Uterus (tissue), 4 donors: Measurements from ENCODE around the gene GNAT2. TPM values are rescaled to one million over a fixed set of nuclear protein-coding genes. Genes with fewer than 3 reads are reported as not detected.

Source experiments
- DNase-seq, 2 donors: peaks; one replicate each; pipeline ENCODE4 v3.0.0-alpha.2; 2019 to 2020
- H3K27ac ChIP-seq, 2 donors: fragments of 200-600 bp; sonication (generic); 1 replicate in 1 of 2; 2 replicates in 1 of 2; pipeline ENCODE4 v1.5.1; 2016 to 2018
- H3K27me3 ChIP-seq, 2 donors: fragments of 200-600 bp; sonication (generic); one replicate each; pipeline ENCODE4 v1.5.1; 2018 to 2019; ENCODE audit warnings: control low read depth in 1 of 2
- H3K36me3 ChIP-seq, 2 donors: fragments of 200-600 bp; sonication (generic); one replicate each; pipeline ENCODE4 v1.5.1; 2019; ENCODE audit warnings: control low read depth in 1 of 2
- H3K4me1 ChIP-seq, 2 donors: fragments of 200-600 bp; sonication (generic); one replicate each; pipeline ENCODE4 v1.5.1; 2018 to 2019; ENCODE audit warnings: control low read depth in 1 of 2
- H3K4me3 ChIP-seq, 2 donors: fragments of 200-600 bp; sonication (generic); 1 replicate in 1 of 2; 2 replicates in 1 of 2; pipeline ENCODE4 v1.5.1; 2018 to 2019; ENCODE audit warnings: mild to moderate bottlenecking in 1 of 2
- H3K9me3 ChIP-seq, 2 donors: fragments of 200-600 bp; sonication (generic); one replicate each; pipeline ENCODE4 v1.5.1; 2019; ENCODE audit warnings: control low read depth in 1 of 2
- POLR2A ChIP-seq, 2 donors: fragments of 450-650 bp; IDR thresholded peaks; one replicate each; pipeline ENCODE4 v1.6.1; 2016; ENCODE audit warnings: antibody characterized with exemption in 2 of 2, mild to moderate bottlenecking in 1 of 2, moderate library complexity in 1 of 2
- intact Hi-C: fragments of 100-400 bp; cut with DNase I; formaldehyde crosslinking; loops from one replicate; pipeline ENCODE4 v1.15.1; 2023; ENCODE audit warnings: low total_unique reads
- total RNA-seq, 4 donors: library from RNA; depleted of rRNA in 3 of 4; stranded (reverse); fragments of >200 nt in 3 of 4; gene quantifications; one replicate each; pipeline versions ENCODE4 v1.1.0 to v1.2.4, GENCODE V29; 2014 to 2023
- TF ChIP-seq, protein P1 (sequence below), 4 experiments: fragments of 200-600 bp in 2 of 4; fragments of 450-650 bp in 2 of 4; sonication (generic) in 2 of 4; IDR thresholded peaks; one replicate each; pipeline ENCODE4 v1.5.1; 2016 to 2019; ENCODE audit warnings: antibody characterized with exemption in 4 of 4, mild to moderate bottlenecking in 2 of 4, moderate library complexity in 1 of 4
- donor health status: DM: yes; HTN: yes; CAD: no.

Gene GNAT2
- total RNA-seq, 4 donors from 2014 or later = not detected

DNA sequence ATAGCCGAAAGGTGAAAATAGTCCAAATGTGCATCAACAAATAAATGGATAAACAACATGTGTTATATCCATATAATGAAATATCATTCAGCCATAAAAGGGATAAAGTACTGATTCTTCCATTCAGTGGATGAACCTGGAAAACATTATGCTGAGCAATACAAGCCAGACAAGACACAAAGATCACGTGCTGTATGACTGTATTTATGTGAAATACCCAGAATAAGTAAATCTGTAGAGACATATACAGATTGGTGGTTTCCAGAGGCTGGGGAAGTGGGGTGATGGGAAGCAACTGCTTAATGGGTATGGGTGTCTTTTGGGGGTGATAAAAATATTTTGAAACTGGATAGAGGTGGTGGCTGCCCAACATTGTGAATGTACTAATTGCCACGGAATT is 23.2 kb upstream of the GNAT2 start:
- DNase-seq = no peak
- no peak overlapping the region for H3K4me3 ChIP-seq
- H3K9me3 ChIP-seq = no peaks in the 10 kb centered on the region
- no peak overlapping the region for H3K27ac ChIP-seq
- no peaks in the 10 kb centered on the region for H3K27me3 ChIP-seq
- TF ChIP-seq, protein P1, sequence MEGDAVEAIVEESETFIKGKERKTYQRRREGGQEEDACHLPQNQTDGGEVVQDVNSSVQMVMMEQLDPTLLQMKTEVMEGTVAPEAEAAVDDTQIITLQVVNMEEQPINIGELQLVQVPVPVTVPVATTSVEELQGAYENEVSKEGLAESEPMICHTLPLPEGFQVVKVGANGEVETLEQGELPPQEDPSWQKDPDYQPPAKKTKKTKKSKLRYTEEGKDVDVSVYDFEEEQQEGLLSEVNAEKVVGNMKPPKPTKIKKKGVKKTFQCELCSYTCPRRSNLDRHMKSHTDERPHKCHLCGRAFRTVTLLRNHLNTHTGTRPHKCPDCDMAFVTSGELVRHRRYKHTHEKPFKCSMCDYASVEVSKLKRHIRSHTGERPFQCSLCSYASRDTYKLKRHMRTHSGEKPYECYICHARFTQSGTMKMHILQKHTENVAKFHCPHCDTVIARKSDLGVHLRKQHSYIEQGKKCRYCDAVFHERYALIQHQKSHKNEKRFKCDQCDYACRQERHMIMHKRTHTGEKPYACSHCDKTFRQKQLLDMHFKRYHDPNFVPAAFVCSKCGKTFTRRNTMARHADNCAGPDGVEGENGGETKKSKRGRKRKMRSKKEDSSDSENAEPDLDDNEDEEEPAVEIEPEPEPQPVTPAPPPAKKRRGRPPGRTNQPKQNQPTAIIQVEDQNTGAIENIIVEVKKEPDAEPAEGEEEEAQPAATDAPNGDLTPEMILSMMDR (IDR thresholded peaks at IDR 0.05) = no peak
- TF ChIP-seq POLR2A (IDR thresholded peaks at IDR 0.05) = no peak
- intact Hi-C loops = loop anchor here (5.0 kb wide), 1 partner anchor 130 kb away; no protein-coding TSS in a partner anchor
- no peaks in the 10 kb centered on the region for H3K4me1 ChIP-seq
- no peaks in the 10 kb centered on the region for H3K36me3 ChIP-seq

DNA sequence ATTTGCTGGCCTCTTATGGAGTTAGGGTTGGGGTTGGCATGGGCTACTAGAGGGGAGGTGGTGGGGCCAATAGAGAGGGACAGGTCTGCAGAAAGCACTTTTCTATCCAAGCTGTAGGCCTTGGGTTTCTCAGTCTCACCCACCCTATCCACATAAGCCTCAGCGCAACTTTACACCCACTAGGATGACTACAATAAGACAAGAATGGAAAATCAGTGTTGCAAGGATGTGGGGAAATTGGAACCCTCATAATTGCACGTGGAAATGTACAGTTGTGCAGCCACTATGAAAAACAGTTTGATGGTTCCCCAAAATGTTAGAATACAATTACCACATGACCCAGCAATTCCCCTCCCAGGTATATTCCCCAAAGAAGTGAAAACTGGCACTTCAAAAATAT is 22.4 kb upstream of the GNAT2 start:
- DNase-seq = no peak
- TF ChIP-seq POLR2A (IDR thresholded peaks at IDR 0.05) = no peak
- TF ChIP-seq, protein P1 (IDR thresholded peaks at IDR 0.05) = no peak
- H3K27me3 ChIP-seq = no peaks in the 10 kb centered on the region
- H3K4me3 ChIP-seq = no peak overlapping the region
- H3K27ac ChIP-seq = no peak overlapping the region
- H3K9me3 ChIP-seq = no peaks in the 10 kb centered on the region
- intact Hi-C loops = loop anchor here (5.0 kb wide), 1 partner anchor 130 kb away; no protein-coding TSS in a partner anchor
- no peaks in the 10 kb centered on the region for H3K4me1 ChIP-seq
- no peaks in the 10 kb centered on the region for H3K36me3 ChIP-seq

DNA sequence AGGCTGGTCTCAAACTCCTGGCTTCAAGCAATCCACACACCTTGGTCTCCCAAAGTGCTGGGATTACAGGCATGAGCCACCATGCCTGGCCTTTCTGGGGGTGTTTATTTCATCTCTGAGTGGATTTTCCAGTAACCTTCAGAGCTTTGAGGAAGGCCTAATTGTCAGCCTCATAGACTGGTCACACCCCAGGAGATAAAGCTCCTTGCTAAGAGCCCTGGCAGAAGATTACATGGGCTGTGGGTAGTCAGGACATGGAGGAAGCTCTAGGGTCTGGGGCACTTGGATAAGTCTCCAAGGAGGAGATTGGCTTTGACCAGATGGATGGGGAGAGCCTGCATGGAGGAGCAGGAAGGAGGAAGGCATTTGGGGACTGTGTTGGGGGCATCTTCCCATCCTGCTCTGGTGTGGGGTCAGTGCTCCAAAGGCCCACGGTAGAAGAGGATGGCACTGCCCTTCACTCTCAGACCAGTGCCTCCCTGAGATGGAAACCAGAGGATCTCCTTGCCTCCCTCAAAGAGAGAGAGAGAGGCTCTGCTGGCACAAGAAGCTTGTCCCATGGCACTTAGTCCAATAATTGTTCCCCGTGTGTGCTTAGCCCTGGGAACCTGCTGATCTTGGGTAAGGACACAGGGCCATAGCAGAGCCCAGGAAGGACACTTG is 21.8 kb upstream of the GNAT2 start:
- no peak for TF ChIP-seq POLR2A (IDR thresholded peaks at IDR 0.05)
- TF ChIP-seq, protein P1 (IDR thresholded peaks at IDR 0.05) = no peak

DNA sequence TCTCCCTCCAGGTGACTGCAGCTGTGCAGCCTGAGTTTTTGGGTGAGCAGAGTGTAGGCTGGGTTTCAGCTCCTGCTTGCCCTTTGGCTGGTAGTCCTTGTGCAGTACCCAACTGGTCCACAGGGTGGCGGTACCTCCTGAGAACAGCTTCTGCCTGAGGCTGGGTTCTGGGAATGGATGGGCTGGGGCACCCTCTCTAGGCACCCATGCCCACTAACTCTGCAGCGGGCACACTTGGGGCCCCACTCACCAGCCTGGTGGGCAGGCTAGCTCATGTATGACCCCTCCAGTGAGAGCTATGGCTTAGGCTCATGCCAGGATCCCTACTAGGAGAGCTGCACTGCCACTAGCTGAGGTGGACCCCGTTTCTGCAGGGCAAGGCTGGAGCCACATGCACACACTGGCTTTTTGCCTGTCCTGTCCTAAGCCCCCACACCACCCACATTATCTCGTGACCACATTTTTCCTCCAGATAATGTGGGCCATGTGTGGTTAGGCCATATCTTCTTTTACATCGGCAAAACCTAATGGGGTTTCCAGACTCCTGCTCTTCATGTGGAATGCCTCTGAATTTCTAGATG is 21.0 kb upstream of the GNAT2 start:
- Histone ChIP-seq H3K4me3 (no peak overlapping the region), H3K36me3 (no peaks in the 10 kb centered on the region), H3K27me3 (no peaks in the 10 kb centered on the region), H3K4me1 (peaks cover 4 to 6% of the 10 kb centered on the region in 2 donors), H3K9me3 (no peaks in the 10 kb centered on the region), H3K27ac (no peak overlapping the region)
- intact Hi-C loops = loop anchor here (5.0 kb wide), 1 partner anchor 132 kb away; no protein-coding TSS in a partner anchor
- TF ChIP-seq, protein P1 (IDR thresholded peaks at IDR 0.05) = peak; percentile 80 to 94 (median 83)
- no peak for TF ChIP-seq POLR2A (IDR thresholded peaks at IDR 0.05)
- peak; percentile 78 to 85 for DNase-seq

More for the DNA sequence above, 21.8 kb upstream of the GNAT2 start:
- Histone ChIP-seq H3K36me3 (no peaks in the 10 kb centered on the region), H3K4me1 (peaks cover 1 to 2% of the 10 kb centered on the region in 2 donors), H3K9me3 (no peaks in the 10 kb centered on the region), H3K27me3 (no peaks in the 10 kb centered on the region), H3K27ac (no peak overlapping the region), H3K4me3 (no peak overlapping the region)
- no peak for DNase-seq
- intact Hi-C loops = loop anchor here (5.0 kb wide), 1 partner anchor 131 kb away; no protein-coding TSS in a partner anchor

DNA sequence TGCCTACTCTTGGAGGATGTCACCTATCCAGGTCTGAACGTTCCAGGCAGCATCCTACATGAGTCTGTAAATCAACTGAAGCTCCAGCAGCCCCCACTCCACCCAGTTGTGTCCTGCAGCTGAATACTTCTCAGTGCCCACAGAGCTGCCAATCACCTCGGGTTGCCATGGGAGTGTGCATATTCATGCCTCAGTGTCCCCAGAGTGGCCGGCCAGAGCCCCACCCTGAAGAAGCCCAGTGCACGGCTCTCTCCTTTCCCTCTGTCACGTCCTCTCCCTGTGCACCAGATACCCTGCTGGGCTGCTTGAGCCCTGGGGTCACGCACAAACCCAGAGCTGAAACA is 20.4 kb upstream of the GNAT2 start:
- Histone ChIP-seq H3K4me1 (peaks cover 4 to 6% of the 10 kb centered on the region in 2 donors), H3K4me3 (no peak overlapping the region), H3K9me3 (no peaks in the 10 kb centered on the region), H3K36me3 (no peaks in the 10 kb centered on the region), H3K27me3 (no peaks in the 10 kb centered on the region), H3K27ac (no peak overlapping the region)
- intact Hi-C loops = loop anchor here (5.0 to 10.0 kb wide), 2 partner anchors 95 to 132 kb away; partner anchors contain the start of gene GNAI3
- TF ChIP-seq POLR2A (IDR thresholded peaks at IDR 0.05) = no peak
- TF ChIP-seq, protein P1 (IDR thresholded peaks at IDR 0.05) = no peak
- no peak for DNase-seq
